Activated naive CD8-positive, alpha-beta T cell treated with anti-CD3 and anti-CD28 coated beads, Interleukin-2, amount 10 ng/mL, durations not matched to agents 7 days and 5 days (primary cell): ENCODE results near the gene UNC5A. TPM values are rescaled to one million over a fixed set of nuclear protein-coding genes. Genes with fewer than 3 reads are reported as not detected.

Source experiments
- ATAC-seq: fragments of 150-1000 bp; cut with Tn5 transposase; one replicate; pipeline ENCODE4 v1.10.0; 2021; ENCODE audit warnings: low read depth, moderate library complexity
- POLR2A ChIA-PET: fragments of 350-600 bp; sonication (Branson Sonifier 250); formaldehyde crosslinking; loops from one replicate; lab custom pipeline; 2021; ENCODE audit warnings: antibody characterized with exemption; lab: Charles Lee
- DNase-seq: peaks from one replicate; pipeline ENCODE4 v3.0.0; 2021
- H3K27ac Mint-ChIP-seq: one replicate; pipeline ENCODE4 v1.8.0; 2022; ENCODE audit warnings: mild to moderate bottlenecking, mixed read lengths
- H3K27me3 Mint-ChIP-seq: one replicate; pipeline ENCODE4 v1.8.0; 2022; ENCODE audit warnings: mild to moderate bottlenecking, moderate library complexity, mixed read lengths
- H3K36me3 Mint-ChIP-seq: one replicate; pipeline ENCODE4 v1.8.0; 2021; ENCODE audit warnings: mild to moderate bottlenecking, mixed read lengths
- H3K4me1 Mint-ChIP-seq: one replicate; pipeline ENCODE4 v1.8.0; 2021; ENCODE audit warnings: mixed read lengths
- H3K4me3 Mint-ChIP-seq: one replicate; pipeline ENCODE4 v1.8.0; 2022; ENCODE audit warnings: mild to moderate bottlenecking, moderate library complexity, mixed read lengths
- H3K9me3 Mint-ChIP-seq: one replicate; pipeline ENCODE4 v1.8.0; 2021; ENCODE audit warnings: mixed read lengths
- total RNA-seq, 2 experiments: library from RNA; stranded (reverse); gene quantifications; one replicate each; pipeline ENCODE4 v1.2.3, GENCODE V29; 2021

UNC5A gene
- total RNA-seq, 2 experiments from 2014 or later = not detected

DNA sequence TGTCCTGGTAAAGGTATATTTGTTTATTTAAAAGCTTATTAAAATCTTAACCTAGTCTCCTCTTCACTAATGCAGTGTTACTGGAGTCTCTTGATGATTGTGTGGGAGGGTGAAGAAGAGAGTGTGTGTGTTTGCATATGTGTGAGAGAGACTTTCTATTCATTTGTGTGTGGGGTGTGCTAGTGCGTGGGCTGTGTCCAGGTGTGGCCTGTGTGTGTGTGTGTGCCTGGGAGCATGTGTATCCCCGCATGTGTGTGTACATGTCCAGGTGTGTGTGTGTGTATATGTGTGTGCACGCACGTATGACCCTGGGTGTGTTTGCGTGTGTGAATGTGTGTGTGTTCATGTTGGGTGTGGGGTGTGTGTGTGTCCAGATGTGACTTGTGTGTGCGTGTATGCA, 10.3 kb upstream of the UNC5A start:
- Mint-ChIP-seq H3K4me3 (no peak overlapping the region), H3K9me3 (no peaks in the 10 kb centered on the region), H3K27ac (no peak overlapping the region), H3K36me3 (no peaks in the 10 kb centered on the region), H3K27me3 (peaks cover 19% of the 10 kb centered on the region), H3K4me1 (no peaks in the 10 kb centered on the region)
- DNase-seq = no peak
- ATAC-seq = no peak
- POLR2A ChIA-PET = no interaction called here

DNA sequence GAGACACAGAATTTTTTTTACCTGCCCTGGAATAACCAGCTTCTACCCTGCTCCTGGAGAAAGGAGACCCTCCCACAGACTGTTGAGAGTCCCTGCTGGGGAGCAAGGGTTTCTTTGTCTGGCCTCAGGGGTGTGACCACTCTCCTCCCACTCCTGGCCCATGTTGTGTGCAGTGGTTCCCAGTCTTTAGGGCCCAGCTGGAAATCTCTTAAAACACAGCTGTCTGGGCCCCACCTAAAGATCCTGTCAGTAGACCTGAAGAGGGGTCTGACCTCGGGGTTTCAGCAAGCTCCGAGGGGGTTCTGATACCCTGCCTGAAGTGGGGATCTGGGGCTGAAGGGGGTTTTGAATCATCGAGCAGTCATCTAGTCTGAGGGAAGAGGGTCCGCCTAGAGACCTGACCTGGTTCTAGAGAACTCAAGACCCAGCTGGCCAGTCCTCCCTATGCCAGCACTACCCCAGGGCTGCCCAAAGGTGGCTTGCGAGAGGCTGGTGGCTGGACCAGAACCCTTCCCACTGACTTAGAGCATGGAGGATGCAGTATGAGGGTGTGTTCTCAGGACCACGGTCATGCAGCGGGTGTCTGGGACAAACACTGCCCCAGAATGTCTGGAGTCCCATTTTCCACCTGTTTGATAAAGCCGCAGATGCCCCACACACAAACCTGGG, 8.1 kb upstream of the UNC5A start:
- H3K36me3 Mint-ChIP-seq = no peaks in the 10 kb centered on the region
- H3K4me3 Mint-ChIP-seq = no peak overlapping the region
- POLR2A ChIA-PET = no interaction called here
- no peaks in the 10 kb centered on the region for H3K9me3 Mint-ChIP-seq
- H3K4me1 Mint-ChIP-seq = no peaks in the 10 kb centered on the region
- no peak for DNase-seq
- no peak for ATAC-seq
- peaks cover 16% of the 10 kb centered on the region for H3K27me3 Mint-ChIP-seq
- no peak overlapping the region for H3K27ac Mint-ChIP-seq

- DNase-seq (no peak), ATAC-seq (no peak)
- Mint-ChIP-seq H3K27me3 (peaks cover 22% of the 10 kb centered on the region), H3K4me1 (no peaks in the 10 kb centered on the region), H3K27ac (no peak overlapping the region), H3K4me3 (no peak overlapping the region), H3K36me3 (no peaks in the 10 kb centered on the region), H3K9me3 (no peaks in the 10 kb centered on the region)
- POLR2A ChIA-PET = no interaction called here
Observed at GRCh38 chr5:176803068-176803942, 7.1 kb upstream of the UNC5A start.

- no peak for DNase-seq
- ATAC-seq = no peak
Observed at GRCh38 chr5:176803943-176804498, 6.3 kb upstream of the UNC5A start.

GRCh38 chr5:176806137-176806536, 4.2 kb upstream of the UNC5A start:
- H3K4me1 Mint-ChIP-seq = peaks cover 6% of the 10 kb centered on the region
- ATAC-seq (no peak), DNase-seq (no peak)
- POLR2A ChIA-PET = no interaction called here
- H3K4me3 Mint-ChIP-seq = no peak overlapping the region
- H3K9me3 Mint-ChIP-seq = no peaks in the 10 kb centered on the region
- no peaks in the 10 kb centered on the region for H3K36me3 Mint-ChIP-seq
- peaks cover 38% of the 10 kb centered on the region for H3K27me3 Mint-ChIP-seq
- no peak overlapping the region for H3K27ac Mint-ChIP-seq

More at GRCh38 chr5:176803943-176804498, 6.3 kb upstream of the UNC5A start:
- H3K4me1 Mint-ChIP-seq = no peaks in the 10 kb centered on the region
- peaks cover 29% of the 10 kb centered on the region for H3K27me3 Mint-ChIP-seq
- no peaks in the 10 kb centered on the region for H3K9me3 Mint-ChIP-seq
- no peaks in the 10 kb centered on the region for H3K36me3 Mint-ChIP-seq
- POLR2A ChIA-PET = no interaction called here
- H3K27ac Mint-ChIP-seq = no peak overlapping the region
- H3K4me3 Mint-ChIP-seq = no peak overlapping the region

- peak overlapping the region; percentile 63 for H3K4me3 Mint-ChIP-seq
- POLR2A ChIA-PET = interaction anchor here (0.6 kb wide), 1 partner anchor 11 kb away, joined by 4 read pairs; no protein-coding TSS in a partner anchor
- peaks cover 60% of the 10 kb centered on the region for H3K27me3 Mint-ChIP-seq
- no peaks in the 10 kb centered on the region for H3K36me3 Mint-ChIP-seq
- H3K9me3 Mint-ChIP-seq = no peaks in the 10 kb centered on the region
- ATAC-seq (no peak), DNase-seq (no peak)
- H3K4me1 Mint-ChIP-seq = peaks cover 14% of the 10 kb centered on the region
- H3K27ac Mint-ChIP-seq = no peak overlapping the region
Observed at GRCh38 chr5:176809544-176810080, 747 bp upstream of the UNC5A start.

GRCh38 chr5:176810687-176811501, 535 bp downstream of the UNC5A start:
- Mint-ChIP-seq H3K4me1 (peaks cover 14% of the 10 kb centered on the region), H3K36me3 (no peaks in the 10 kb centered on the region), H3K27me3 (peaks cover 68% of the 10 kb centered on the region), H3K9me3 (no peaks in the 10 kb centered on the region), H3K27ac (no peak overlapping the region), H3K4me3 (peak overlapping the region; percentile 73)
- no peak for DNase-seq
- peak; percentile 14 for ATAC-seq
- POLR2A ChIA-PET = no interaction called here

DNA sequence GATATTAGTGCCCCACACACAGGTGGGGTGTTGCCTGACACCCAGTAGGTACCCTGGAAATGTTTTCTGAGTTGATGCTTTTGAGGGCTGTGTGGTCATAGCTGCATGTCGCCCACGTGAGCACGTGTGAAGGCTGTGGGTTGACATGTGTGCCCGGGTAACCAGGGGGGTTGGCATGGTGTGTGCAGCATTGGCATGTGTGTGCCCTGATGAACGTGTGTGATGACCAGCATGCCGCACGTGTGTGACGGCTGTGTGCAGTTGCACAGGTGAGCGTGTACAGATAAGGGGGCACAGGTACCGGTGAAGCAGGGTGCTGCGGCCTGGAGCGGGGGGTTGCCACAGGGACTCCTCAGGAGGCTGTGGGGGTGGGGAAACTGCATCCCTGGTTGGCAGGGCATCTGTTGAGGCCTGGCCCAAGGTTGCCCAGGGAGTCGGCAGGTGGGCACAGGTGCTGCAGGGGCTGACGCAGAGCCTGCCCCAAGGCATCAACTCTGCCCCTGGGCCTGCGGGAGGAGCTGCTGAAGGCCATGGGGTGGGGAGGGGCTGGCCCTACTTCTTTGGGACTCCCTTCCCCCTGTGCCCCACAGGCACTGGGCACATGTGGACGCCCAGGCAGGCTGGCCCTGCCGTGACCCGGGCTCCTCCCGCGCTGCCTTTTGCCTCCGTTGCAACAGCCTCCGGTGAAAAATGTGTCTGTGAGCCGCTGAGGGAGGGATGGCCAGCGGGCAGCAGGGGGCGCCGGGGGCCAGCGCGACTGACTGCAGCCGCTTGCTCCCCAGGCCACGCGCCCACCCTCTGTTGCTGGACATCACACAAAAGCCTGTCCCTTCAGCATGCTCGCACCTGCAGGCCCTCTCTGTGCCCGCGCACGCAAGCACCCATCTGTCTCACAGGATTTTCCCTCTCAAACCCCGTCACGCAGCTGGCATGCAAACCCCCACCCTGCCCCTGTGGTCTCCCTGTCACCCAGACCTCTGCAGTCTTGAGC, 2.2 kb downstream of the UNC5A start:
- Mint-ChIP-seq H3K27ac (no peak overlapping the region), H3K36me3 (no peaks in the 10 kb centered on the region), H3K9me3 (no peaks in the 10 kb centered on the region), H3K4me1 (peaks cover 14% of the 10 kb centered on the region), H3K27me3 (peaks cover 77% of the 10 kb centered on the region), H3K4me3 (no peak overlapping the region)
- POLR2A ChIA-PET = no interaction called here
- DNase-seq = peak; percentile 51
- ATAC-seq = no peak

- DNase-seq = no peak
- H3K27ac Mint-ChIP-seq = no peak overlapping the region
- POLR2A ChIA-PET = no interaction called here
- peaks cover 20% of the 10 kb centered on the region for H3K4me1 Mint-ChIP-seq
- no peaks in the 10 kb centered on the region for H3K9me3 Mint-ChIP-seq
- H3K27me3 Mint-ChIP-seq = peaks cover 73% of the 10 kb centered on the region
- H3K36me3 Mint-ChIP-seq = no peaks in the 10 kb centered on the region
- H3K4me3 Mint-ChIP-seq = no peak overlapping the region
- ATAC-seq = no peak
Observed at GRCh38 chr5:176813587-176814312, 3.4 kb downstream of the UNC5A start.

DNA sequence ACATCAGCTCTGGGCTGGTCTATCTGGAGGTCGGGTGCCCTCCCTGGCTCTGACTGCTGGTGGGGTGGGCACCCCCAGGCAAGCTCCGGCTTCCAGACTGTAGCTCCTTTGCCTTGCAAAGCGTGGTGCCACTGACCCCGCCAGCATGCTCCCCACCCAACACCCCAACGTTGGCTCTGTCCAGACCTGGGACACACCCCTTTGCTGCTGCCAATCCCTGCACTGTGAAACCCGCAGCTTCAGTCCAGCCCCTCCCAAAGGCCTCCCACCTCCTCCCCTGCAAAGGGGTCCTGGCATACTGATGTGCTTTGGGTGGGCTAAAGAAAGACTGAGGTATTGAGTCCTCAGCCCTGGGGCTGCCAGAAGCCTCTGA, 3.9 kb downstream of the UNC5A start:
- POLR2A ChIA-PET = no interaction called here
- no peaks in the 10 kb centered on the region for H3K9me3 Mint-ChIP-seq
- no peak for DNase-seq
- H3K27me3 Mint-ChIP-seq = peaks cover 73% of the 10 kb centered on the region
- H3K4me3 Mint-ChIP-seq = no peak overlapping the region
- no peaks in the 10 kb centered on the region for H3K36me3 Mint-ChIP-seq
- H3K4me1 Mint-ChIP-seq = peaks cover 23% of the 10 kb centered on the region
- no peak for ATAC-seq
- no peak overlapping the region for H3K27ac Mint-ChIP-seq

- peaks cover 76% of the 10 kb centered on the region for H3K27me3 Mint-ChIP-seq
- H3K36me3 Mint-ChIP-seq = no peaks in the 10 kb centered on the region
- DNase-seq (no peak), ATAC-seq (no peak)
- POLR2A ChIA-PET = no interaction called here
- no peak overlapping the region for H3K27ac Mint-ChIP-seq
- no peak overlapping the region for H3K4me3 Mint-ChIP-seq
- no peaks in the 10 kb centered on the region for H3K9me3 Mint-ChIP-seq
- peaks cover 21% of the 10 kb centered on the region for H3K4me1 Mint-ChIP-seq
Observed at GRCh38 chr5:176814836-176815438, 4.6 kb downstream of the UNC5A start.
